Thymus (tissue), 11 donors: ENCODE results near the gene MAN1A2. TPM values are rescaled to one million over a fixed set of nuclear protein-coding genes. Genes with fewer than 3 reads are reported as not detected.

Experiments
- DNase-seq, 9 donors: peaks; one replicate each; pipeline ENCODE4 v3.0.0-alpha.2; 2013; ENCODE audit warnings: low spot score in 9 of 9, low read depth in 6 of 9, missing footprints in 1 of 9
- H3K27ac ChIP-seq, 2 donors: one replicate each; pipeline ENCODE4 v1.5.1; 2013; ENCODE audit warnings: control low read depth in 1 of 2, low read depth in 1 of 2, low read length in 1 of 2, mild to moderate bottlenecking in 1 of 2, moderate library complexity in 1 of 2
- H3K27me3 ChIP-seq, 2 donors: one replicate each; pipeline ENCODE4 v1.5.1; 2013; ENCODE audit warnings: low read length in 1 of 2; ENCODE audit not compliant: control insufficient read depth in 2 of 2, insufficient read depth in 1 of 2
- H3K36me3 ChIP-seq, 2 donors: one replicate each; pipeline ENCODE4 v1.5.1; 2013; ENCODE audit warnings: low read length in 1 of 2, mild to moderate bottlenecking in 1 of 2, moderate library complexity in 1 of 2; ENCODE audit not compliant: control insufficient read depth in 2 of 2, insufficient read depth in 2 of 2
- H3K4me1 ChIP-seq, 2 donors: one replicate each; pipeline ENCODE4 v1.5.1; 2013; ENCODE audit warnings: low read length in 2 of 2; ENCODE audit not compliant: control insufficient read depth in 2 of 2, insufficient read depth in 2 of 2
- H3K4me3 ChIP-seq, 2 donors: one replicate each; pipeline ENCODE4 v1.5.1; 2013; ENCODE audit warnings: low read length in 2 of 2, control low read depth in 1 of 2, mild to moderate bottlenecking in 1 of 2
- H3K9me3 ChIP-seq, 2 donors: one replicate each; pipeline ENCODE4 v1.5.1; 2013; ENCODE audit warnings: low read length in 1 of 2, mild to moderate bottlenecking in 1 of 2; ENCODE audit not compliant: control insufficient read depth in 2 of 2, insufficient read depth in 1 of 2
- WGBS: extraction: QIAGEN DNeasy Blood & Tissue Kit; methylation state at CpG from one replicate; pipeline ENCODE4 v1.1.7; 2013; 5-methylcytosine and 5-hydroxymethylcytosine counted together
- polyA plus RNA-seq: library from polyadenylated mRNA; stranded (reverse); fragments of 200-250 nt; gene quantifications from one replicate; pipeline ENCODE4 v1.2.3, GENCODE V29; 2013
- total RNA-seq: library from RNA; stranded (reverse); fragments of 120-200 nt; gene quantifications from one replicate; pipeline ENCODE4 v1.2.4, GENCODE V29; 2013
- donor health status: healthy.

The MAN1A2 gene
- total and polyA plus RNA-seq, 2 donors: 10.6 to 26.4 TPM

GRCh38 chr1:117559985-117560384, 192.7 kb downstream of the MAN1A2 start:
- H3K27ac ChIP-seq: no peak overlapping the region
- no peak for DNase-seq
- no peaks in the 10 kb centered on the region for H3K36me3 ChIP-seq
- H3K4me1 ChIP-seq: no peaks in the 10 kb centered on the region
- WGBS: 94% methylated on average over 3 of the region's 3 CpGs
- no peaks in the 10 kb centered on the region for H3K9me3 ChIP-seq
- H3K4me3 ChIP-seq: no peak overlapping the region
- H3K27me3 ChIP-seq: peaks cover 0 to 2% of the 10 kb centered on the region in 2 donors

GRCh38 chr1:117561071-117561470, 193.8 kb downstream of the MAN1A2 start:
- no peaks in the 10 kb centered on the region for H3K9me3 ChIP-seq
- WGBS: 99% methylated on average over 2 of the region's 2 CpGs
- DNase-seq: no peak
- peaks cover 0 to 4% of the 10 kb centered on the region in 2 donors for H3K27me3 ChIP-seq
- no peak overlapping the region for H3K27ac ChIP-seq
- no peak overlapping the region for H3K4me3 ChIP-seq
- H3K36me3 ChIP-seq: no peaks in the 10 kb centered on the region
- H3K4me1 ChIP-seq: no peaks in the 10 kb centered on the region

GRCh38 chr1:117561551-117561950, 194.3 kb downstream of the MAN1A2 start:
- H3K36me3 ChIP-seq: no peaks in the 10 kb centered on the region
- 95% methylated on average over 2 of the region's 2 CpGs for WGBS
- H3K4me1 ChIP-seq: no peaks in the 10 kb centered on the region
- peaks cover 0 to 4% of the 10 kb centered on the region in 2 donors for H3K27me3 ChIP-seq
- DNase-seq: no peak
- no peak overlapping the region for H3K27ac ChIP-seq
- no peaks in the 10 kb centered on the region for H3K9me3 ChIP-seq
- H3K4me3 ChIP-seq: no peak overlapping the region

GRCh38 chr1:117562581-117563491, 195.6 kb downstream of the MAN1A2 start:
- Histone ChIP-seq H3K27ac (no peak overlapping the region), H3K27me3 (peaks cover 0 to 4% of the 10 kb centered on the region in 2 donors), H3K4me3 (no peak overlapping the region), H3K9me3 (no peaks in the 10 kb centered on the region), H3K4me1 (no peaks in the 10 kb centered on the region), H3K36me3 (no peaks in the 10 kb centered on the region)
- WGBS: 83% methylated on average over 9 of the region's 9 CpGs
- no peak for DNase-seq

- DNase-seq: no peak
- H3K36me3 ChIP-seq: no peaks in the 10 kb centered on the region
- peaks cover 0 to 4% of the 10 kb centered on the region in 2 donors for H3K27me3 ChIP-seq
- H3K27ac ChIP-seq: no peak overlapping the region
- WGBS: 95% methylated on average over 4 of the region's 4 CpGs
- H3K9me3 ChIP-seq: no peaks in the 10 kb centered on the region
- H3K4me3 ChIP-seq: no peak overlapping the region
- H3K4me1 ChIP-seq: no peaks in the 10 kb centered on the region
Observed at GRCh38 chr1:117563492-117563875, 196.2 kb downstream of the MAN1A2 start.

- DNase-seq: no peak
Observed at GRCh38 chr1:117564227-117565075, 197.2 kb downstream of the MAN1A2 start.

GRCh38 chr1:117565076-117565556, 197.9 kb downstream of the MAN1A2 start:
- no peaks in the 10 kb centered on the region for H3K9me3 ChIP-seq
- H3K4me3 ChIP-seq: no peak overlapping the region
- no peaks in the 10 kb centered on the region for H3K4me1 ChIP-seq
- no peaks in the 10 kb centered on the region for H3K36me3 ChIP-seq
- no peak for DNase-seq
- peaks cover 0 to 4% of the 10 kb centered on the region in 2 donors for H3K27me3 ChIP-seq
- WGBS: 94% methylated on average over 4 of the region's 4 CpGs
- H3K27ac ChIP-seq: no peak overlapping the region

More at GRCh38 chr1:117564227-117565075, 197.2 kb downstream of the MAN1A2 start:
- Histone ChIP-seq H3K27ac (no peak overlapping the region), H3K36me3 (no peaks in the 10 kb centered on the region), H3K4me3 (no peak overlapping the region), H3K4me1 (no peaks in the 10 kb centered on the region), H3K27me3 (peaks cover 0 to 4% of the 10 kb centered on the region in 2 donors), H3K9me3 (no peaks in the 10 kb centered on the region)
- WGBS: 79% methylated on average over 8 of the region's 8 CpGs

GRCh38 chr1:117565745-117566455, 198.7 kb downstream of the MAN1A2 start:
- no peaks in the 10 kb centered on the region for H3K4me1 ChIP-seq
- H3K36me3 ChIP-seq: no peaks in the 10 kb centered on the region
- no peak for DNase-seq
- no peaks in the 10 kb centered on the region for H3K9me3 ChIP-seq
- WGBS: 95% methylated on average over 8 of the region's 8 CpGs
- H3K4me3 ChIP-seq: no peak overlapping the region
- H3K27ac ChIP-seq: no peak overlapping the region
- peaks cover 0 to 4% of the 10 kb centered on the region in 2 donors for H3K27me3 ChIP-seq
